GM21825 (cell line): Measurements from ENCODE around the gene ANKRD55.
"Not testable (repeated sequence)": the region's sequence is repeated elsewhere in the genome, so short reads cannot be mapped to it uniquely, and the experiment has no call there.

Experiments used
- ATAC-seq: cut with Tn5 transposase; IDR thresholded peaks from one replicate; pipeline ENCODE4 v1.9.1; 2021; ENCODE audit warnings: mild to moderate bottlenecking, moderate library complexity; ENCODE audit not compliant: unreplicated experiment

Gene ANKRD55

GRCh38 chr5:56083286-56083854, 149.8 kb downstream of the ANKRD55 start:
- no peak for ATAC-seq

DNA sequence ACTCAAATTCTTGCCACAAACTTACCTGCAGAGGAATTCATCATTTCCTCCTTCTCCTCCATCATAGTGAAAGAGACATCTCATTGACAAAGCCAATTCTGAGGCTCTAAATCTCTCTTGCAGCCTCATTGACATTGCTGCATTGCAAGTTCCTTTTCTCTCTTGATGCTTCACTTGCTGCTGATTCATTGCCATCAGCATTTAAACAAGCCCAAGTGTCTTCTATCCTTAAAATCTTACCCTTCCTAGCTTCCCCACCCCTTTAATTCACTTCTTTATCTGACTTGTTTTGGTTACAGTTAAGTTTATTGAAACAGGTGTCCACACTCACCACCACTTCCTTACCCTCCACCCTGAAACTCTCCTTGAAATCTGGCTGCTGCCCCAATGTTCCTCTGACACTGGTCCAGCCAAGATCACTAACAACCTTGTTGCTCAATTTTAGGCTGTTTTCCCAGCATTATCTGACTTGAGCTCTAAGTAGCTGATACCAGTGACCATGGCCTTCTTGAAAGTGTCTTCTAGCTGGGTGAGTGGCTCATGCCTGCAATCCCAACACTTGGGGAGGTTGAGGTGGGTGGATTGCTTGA, 152.0 kb downstream of the ANKRD55 start:
- peak; percentile 40 for ATAC-seq

DNA sequence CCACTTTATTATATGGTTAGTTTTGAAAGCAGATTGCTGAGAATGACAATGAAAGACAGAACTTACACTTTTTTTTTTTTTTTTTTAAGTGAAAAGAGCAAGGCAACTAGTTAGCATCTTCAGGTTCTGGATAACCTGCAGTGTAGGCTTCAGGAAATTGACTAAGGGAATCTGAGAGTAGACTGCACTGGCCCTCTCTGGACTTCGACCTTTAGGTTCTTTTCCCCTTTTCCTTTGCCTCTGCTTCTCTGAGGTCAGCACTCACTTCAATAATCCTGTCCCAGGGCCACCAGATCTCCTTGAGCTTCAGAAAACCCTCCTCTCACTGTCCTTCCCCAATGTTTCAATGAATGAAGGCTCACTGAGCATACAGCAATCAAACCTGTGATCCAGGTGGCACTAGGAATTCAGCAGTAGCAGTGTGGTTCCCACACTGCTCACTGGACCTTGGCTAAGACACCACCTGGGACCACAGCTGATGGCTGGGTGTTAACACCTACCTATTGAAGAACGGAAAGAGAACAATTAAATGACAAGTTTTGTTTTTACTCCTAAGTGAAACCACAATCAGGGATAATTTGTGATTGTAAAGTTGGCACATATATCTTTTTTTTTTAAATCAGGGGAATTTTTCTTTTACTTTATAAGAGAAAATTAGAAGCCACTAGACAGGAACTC, 152.6 kb downstream of the ANKRD55 start:
- peak; percentile 72 for ATAC-seq

- not testable (repeated sequence) for ATAC-seq
Measured at GRCh38 chr5:56079157-56079500, 154.0 kb downstream of the ANKRD55 start.

DNA sequence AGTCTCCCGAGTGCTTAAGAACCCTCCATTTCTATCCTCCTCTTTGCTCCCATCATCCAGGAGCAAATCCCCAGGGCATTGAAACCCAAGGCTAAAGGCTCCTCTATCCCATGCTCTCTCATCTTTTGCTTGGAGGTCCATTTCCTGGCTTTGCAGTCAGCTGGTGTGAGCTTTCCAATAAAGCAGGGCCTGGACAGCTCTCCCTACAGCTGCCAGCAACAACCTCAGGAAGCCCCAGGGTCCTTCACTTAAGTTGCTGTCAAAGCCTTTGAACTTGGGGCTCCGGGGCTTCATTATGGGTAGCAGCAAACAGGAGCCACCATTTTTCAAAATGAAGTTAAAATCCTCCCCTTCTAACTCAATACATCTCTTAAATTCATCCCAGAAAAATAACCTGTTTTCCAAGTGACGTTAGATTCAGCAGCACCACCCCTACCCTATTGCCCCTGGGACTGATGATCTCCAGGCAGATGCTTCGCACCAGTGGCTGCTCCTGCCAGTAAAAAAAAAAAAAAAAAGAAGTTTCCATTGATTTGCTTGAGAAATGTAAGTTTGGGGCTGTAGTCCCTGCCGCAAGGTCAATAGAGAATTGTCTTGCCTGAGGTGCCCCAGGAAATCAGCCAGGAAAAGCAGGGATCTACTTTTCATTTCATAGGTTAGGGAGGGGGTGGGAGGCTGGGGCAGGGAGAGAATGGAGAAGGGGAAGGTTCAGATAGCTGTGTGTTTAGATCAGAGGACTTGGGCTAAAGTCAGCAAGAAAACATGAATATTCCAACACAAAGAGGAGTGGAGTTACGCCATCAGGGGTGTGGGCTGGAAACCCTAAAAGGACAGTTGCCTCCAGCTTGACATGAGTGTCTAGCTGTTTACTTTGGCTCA, 154.6 kb downstream of the ANKRD55 start:
- no peak for ATAC-seq

DNA sequence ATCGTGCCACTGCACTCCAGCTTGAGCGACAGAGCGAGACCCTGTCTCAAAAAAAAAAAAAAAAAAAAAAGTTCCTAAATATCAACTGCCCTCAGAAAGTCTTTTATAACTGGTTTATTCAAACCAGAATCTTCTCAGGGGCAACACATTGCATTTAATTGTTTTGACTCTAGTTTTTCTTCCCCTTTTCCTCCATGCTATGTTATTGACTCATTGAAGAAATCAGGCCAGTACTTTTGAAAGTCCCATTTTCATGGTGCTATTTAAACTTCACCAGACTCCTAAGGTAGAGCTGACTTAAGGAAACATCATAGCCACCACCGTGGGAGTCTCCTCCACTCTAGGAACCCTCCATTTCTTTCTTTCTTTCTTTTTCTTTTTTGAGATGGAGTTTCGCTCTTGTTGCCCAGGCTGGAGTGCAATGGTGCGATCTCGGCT, 155.3 kb downstream of the ANKRD55 start:
- ATAC-seq: no peak

- no peak for ATAC-seq
Measured at GRCh38 chr5:56076486-56076885, 156.6 kb downstream of the ANKRD55 start.

DNA sequence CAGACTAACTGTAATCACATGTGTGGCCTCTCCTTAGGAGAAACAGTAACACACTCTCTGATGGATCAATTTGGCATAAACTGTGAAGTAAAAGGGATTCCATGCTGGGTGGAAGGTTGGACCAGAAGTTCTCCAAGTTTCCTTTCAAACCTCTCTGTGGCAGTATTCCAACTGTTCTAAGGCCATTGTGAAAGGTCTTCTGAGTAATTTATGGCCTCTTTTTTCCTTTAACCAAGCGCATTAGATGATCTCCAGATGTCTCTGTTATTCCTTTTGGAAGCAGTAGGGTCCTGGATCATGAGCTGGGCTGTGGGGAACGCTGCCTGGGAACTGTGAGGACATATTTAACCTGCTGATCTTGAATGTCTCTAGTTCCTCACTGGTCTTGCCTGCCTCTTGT, 157.8 kb downstream of the ANKRD55 start:
- ATAC-seq: no peak

- ATAC-seq: no peak
Measured at GRCh38 chr5:56072863-56073766, 160.0 kb downstream of the ANKRD55 start.

DNA sequence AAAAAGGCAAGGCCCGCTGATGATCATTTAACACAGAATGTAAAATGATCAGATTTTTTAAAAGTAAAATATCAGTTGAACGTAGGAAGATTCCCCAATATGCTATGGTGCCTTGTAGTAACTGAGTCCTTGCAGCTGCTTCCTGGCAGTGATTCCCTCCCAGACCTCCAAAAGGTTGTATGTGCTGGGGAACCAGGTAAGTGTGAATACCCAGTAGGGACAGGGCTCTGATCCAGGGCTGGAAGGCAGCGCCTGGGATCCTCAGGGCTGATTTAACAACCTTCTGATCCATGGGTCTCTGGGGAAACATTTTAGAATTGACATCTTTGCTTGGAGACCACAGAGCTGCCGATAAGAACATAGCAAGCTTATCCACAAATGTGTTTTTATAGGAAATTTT, 161.7 kb downstream of the ANKRD55 start:
- ATAC-seq: no peak

DNA sequence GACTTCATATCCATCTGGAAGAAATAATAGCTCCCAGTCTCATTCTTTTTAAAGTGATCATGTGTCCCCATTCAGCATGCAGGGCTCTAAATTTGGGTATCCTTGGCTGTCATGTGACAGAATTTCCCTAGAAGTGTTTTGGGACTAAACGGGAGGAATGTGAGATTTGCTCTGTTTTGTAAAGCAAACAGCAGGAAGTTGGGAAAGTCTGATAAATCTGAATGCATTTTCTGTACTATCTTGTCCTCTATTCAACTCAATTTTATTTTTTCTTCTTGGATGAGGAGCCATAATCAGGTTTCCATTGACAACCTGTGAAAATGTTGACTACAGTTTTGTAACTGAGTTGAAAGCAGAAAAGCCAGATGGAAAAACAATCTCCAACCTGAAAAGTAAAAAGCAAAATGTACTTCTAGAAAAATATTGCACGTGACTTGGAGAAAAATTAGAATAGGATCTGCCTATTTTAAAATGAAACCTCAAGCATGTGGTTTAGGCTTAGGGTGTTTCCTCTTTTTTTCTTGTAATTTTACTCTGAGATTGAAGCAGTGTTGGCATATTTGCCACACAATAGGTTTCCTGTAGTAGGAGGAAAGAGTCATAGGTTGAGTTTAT, 162.2 kb downstream of the ANKRD55 start:
- ATAC-seq: no peak

DNA sequence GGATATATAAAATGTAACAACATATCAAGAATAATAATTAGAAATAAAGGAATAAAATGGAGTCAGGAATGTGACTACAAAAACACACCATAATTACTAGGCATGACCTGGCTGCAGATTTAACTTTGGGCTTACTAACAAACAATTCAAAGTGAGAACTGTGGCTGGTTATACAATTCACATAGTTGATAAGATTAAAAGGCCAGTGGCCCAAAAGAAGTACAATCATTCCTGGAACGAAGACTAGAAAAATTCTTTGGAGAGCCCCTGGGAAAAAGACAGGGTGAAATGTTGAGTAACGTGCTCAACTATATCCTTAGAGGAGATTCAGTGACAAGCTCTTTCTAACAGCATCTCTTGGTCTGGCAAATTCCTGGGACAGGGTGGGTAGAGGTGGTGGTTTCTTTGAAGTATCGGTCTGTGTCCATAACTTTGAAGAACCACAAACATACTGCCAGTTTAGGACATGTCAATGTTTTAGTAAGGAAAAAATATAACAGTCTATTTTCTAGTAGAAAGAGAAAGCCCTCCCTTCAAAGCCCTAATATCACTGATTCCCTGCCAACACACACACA, 163.4 kb downstream of the ANKRD55 start:
- no peak for ATAC-seq

- ATAC-seq: no peak
Measured at GRCh38 chr5:56066931-56067450, 166.1 kb downstream of the ANKRD55 start.

DNA sequence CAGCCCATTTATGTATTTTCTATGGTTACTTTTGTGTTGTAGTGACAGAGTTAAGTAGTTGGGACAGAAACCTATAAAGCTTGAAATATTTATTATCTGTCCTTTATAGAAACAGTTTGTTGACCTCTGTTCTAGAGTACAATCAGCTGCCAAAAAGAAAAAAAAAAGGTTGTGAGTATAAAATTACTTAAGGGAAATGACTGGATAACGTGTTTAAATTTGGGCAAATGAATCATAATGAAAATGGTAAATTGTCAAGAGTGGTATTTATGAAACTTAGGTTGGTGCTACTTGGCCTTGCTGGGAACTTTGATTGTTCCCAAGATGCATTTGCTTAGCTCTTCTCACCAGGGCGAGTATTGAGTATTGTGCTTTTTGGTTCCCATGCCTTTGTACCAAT, 168.1 kb downstream of the ANKRD55 start:
- ATAC-seq: no peak

GRCh38 chr5:56060276-56061110, 172.6 kb downstream of the ANKRD55 start:
- no peak for ATAC-seq

- no peak for ATAC-seq
Measured at GRCh38 chr5:56059854-56060253, 173.3 kb downstream of the ANKRD55 start.

GRCh38 chr5:56056875-56057274, 176.3 kb downstream of the ANKRD55 start:
- ATAC-seq: peak; percentile 71

- ATAC-seq: no peak
Measured at GRCh38 chr5:56055859-56056258, 177.3 kb downstream of the ANKRD55 start.

DNA sequence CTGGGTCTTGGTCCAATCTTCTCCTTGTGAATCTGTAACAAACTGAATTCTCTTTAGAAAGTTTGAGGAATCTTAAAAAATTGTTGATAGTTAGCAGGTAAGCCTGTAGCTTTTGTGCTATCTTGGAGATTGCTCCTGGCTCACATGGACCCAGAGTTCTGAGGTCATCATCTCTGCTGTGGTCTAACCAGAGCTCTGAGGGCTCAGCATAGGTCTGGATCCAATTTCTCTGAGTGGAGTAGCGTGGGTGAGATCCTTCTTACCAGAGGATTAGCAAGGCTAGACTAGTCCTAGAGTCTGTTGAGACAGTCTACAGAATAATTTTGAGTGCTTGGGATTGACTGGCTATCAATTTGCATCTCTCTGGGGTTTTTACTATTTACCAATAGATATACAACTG, 177.8 kb downstream of the ANKRD55 start:
- no peak for ATAC-seq
